ENCODE results near the gene ARPC4.
"Not testable (repeated sequence)": the region's sequence is repeated elsewhere in the genome, so short reads cannot be mapped to it uniquely, and the experiment has no call there.

The ARPC4 gene

DNA sequence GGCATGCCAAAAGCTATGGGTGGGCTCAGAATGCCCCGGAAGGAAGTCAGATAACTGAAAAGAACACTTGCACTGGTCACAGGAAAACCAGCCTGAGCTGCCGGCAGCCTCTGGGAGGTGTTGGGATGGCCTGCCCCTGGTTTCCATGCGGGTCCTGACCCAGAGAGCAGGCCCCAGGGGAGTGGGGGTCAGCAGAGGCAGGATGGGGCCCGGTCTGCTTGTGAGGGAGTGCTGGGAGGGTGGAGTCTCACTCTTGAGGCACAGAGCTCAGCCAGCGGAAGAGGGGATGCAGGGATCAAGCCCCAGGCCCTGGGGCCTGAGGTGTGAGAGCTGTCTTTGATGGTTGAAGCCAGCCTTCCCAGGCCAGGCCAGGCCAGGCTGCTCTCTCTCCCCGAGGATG lies 53.3 kb downstream of the ARPC4 start:
- no peak overlapping the region for H3K9ac ChIP-seq (ENCODE audit: low read depth, low read length)
- no peak overlapping the region for H3K27ac ChIP-seq (ENCODE audit: low read depth, low read length)
- H3K9me3 ChIP-seq (ENCODE audit: insufficient read depth, low read depth, low read length) = no peaks in the 10 kb centered on the region
- H3K36me3 ChIP-seq (ENCODE audit: insufficient read depth, low read length) = peaks cover 7% of the 10 kb centered on the region
- no peaks in the 10 kb centered on the region for H3K27me3 ChIP-seq (ENCODE audit: insufficient read depth, low read length)
- WGBS = 91% methylated on average over 6 of the region's 6 CpGs
- no peak overlapping the region for H3K4me3 ChIP-seq (ENCODE audit: low read length)
- no peaks in the 10 kb centered on the region for H3K4me1 ChIP-seq (ENCODE audit: insufficient read depth, low read length)

GRCh38 chr3:9846931-9847488 lies 54.1 kb downstream of the ARPC4 start:
- Histone ChIP-seq H3K27ac (ENCODE audit: low read depth, low read length) (no peak overlapping the region), H3K9me3 (ENCODE audit: insufficient read depth, low read depth, low read length) (no peaks in the 10 kb centered on the region), H3K4me1 (ENCODE audit: insufficient read depth, low read length) (no peaks in the 10 kb centered on the region), H3K36me3 (ENCODE audit: insufficient read depth, low read length) (no peaks in the 10 kb centered on the region), H3K27me3 (ENCODE audit: insufficient read depth, low read length) (no peaks in the 10 kb centered on the region), H3K9ac (ENCODE audit: low read depth, low read length) (no peak overlapping the region), H3K4me3 (ENCODE audit: low read length) (no peak overlapping the region)
- WGBS = 95% methylated on average over 6 of the region's 6 CpGs

GRCh38 chr3:9847870-9848269 lies 55.0 kb downstream of the ARPC4 start:
- WGBS = 55% methylated on average over 6 of the region's 9 CpGs
- H3K9ac ChIP-seq (ENCODE audit: low read depth, low read length); H3K4me1 ChIP-seq (ENCODE audit: insufficient read depth, low read length): not testable (repeated sequence)

GRCh38 chr3:9848860-9849259 lies 56.0 kb downstream of the ARPC4 start:
- 45% methylated on average over 4 of the region's 4 CpGs for WGBS
- H3K36me3 ChIP-seq (ENCODE audit: insufficient read depth, low read length); H3K9me3 ChIP-seq (ENCODE audit: insufficient read depth, low read depth, low read length); H3K4me1 ChIP-seq (ENCODE audit: insufficient read depth, low read length); H3K27me3 ChIP-seq (ENCODE audit: insufficient read depth, low read length); H3K9ac ChIP-seq (ENCODE audit: low read depth, low read length); H3K27ac ChIP-seq (ENCODE audit: low read depth, low read length); H3K4me3 ChIP-seq (ENCODE audit: low read length): not testable (repeated sequence)

More at GRCh38 chr3:9847870-9848269, 55.0 kb downstream of the ARPC4 start:
- H3K36me3 ChIP-seq (ENCODE audit: insufficient read depth, low read length); H3K27me3 ChIP-seq (ENCODE audit: insufficient read depth, low read length); H3K9me3 ChIP-seq (ENCODE audit: insufficient read depth, low read depth, low read length); H3K4me3 ChIP-seq (ENCODE audit: low read length); H3K27ac ChIP-seq (ENCODE audit: low read depth, low read length): not testable (repeated sequence)

DNA sequence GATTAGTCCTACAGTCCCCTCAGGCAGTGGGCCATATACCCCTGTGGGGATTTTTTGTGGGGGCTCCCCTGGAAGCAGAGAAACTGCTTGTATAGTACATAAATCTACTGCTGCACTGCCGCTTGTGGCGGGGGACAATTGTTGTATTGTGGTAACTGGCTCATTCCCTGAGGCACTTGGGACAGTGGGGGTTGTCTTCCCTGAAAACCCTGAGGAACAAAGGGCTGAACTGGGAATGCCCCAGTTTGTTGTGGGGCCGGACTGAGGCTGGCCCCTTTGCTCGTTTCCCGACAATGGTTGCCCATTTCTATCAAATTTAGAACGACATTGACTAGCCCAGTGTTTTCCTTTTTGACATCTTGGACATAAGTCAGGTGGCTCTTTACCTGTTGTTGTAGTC lies 58.5 kb downstream of the ARPC4 start:
- H3K4me3 ChIP-seq (ENCODE audit: low read length); H3K27ac ChIP-seq (ENCODE audit: low read depth, low read length); H3K9me3 ChIP-seq (ENCODE audit: insufficient read depth, low read depth, low read length); H3K27me3 ChIP-seq (ENCODE audit: insufficient read depth, low read length); H3K36me3 ChIP-seq (ENCODE audit: insufficient read depth, low read length); H3K9ac ChIP-seq (ENCODE audit: low read depth, low read length); H3K4me1 ChIP-seq (ENCODE audit: insufficient read depth, low read length): not testable (repeated sequence)
- WGBS = 77% methylated on average over 6 of the region's 6 CpGs

DNA sequence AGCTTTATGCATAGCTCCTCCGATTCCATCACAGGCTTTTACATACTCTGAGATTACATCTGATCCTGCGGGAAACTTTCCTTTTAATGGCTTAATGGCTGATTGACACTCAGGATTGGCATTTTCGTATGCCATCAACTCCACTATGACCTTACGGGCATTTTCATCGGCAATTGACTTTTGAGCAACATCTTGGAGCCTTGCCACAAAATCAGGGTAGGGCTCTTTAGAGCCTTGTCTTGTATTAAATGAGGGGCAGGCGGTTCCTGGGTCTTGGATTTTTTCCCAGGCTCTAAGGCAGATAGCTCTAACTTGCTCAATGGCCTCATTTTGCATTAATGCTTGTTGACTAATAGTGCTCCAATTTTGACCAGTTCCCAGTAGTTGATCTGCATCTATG lies 59.0 kb downstream of the ARPC4 start:
- not testable (repeated sequence) for H3K4me1 ChIP-seq (ENCODE audit: insufficient read depth, low read length); H3K27me3 ChIP-seq (ENCODE audit: insufficient read depth, low read length)
- 96% methylated on average over 6 of the region's 6 CpGs for WGBS

GRCh38 chr3:9852528-9852927 lies 59.6 kb downstream of the ARPC4 start:
- Histone ChIP-seq H3K9ac (ENCODE audit: low read depth, low read length) (no peak overlapping the region), H3K4me3 (ENCODE audit: low read length) (no peak overlapping the region), H3K36me3 (ENCODE audit: insufficient read depth, low read length) (no peaks in the 10 kb centered on the region), H3K27ac (ENCODE audit: low read depth, low read length) (no peak overlapping the region), H3K4me1 (ENCODE audit: insufficient read depth, low read length) (0 out of 2 replicates have a peak, but pooled peaks cover 4% of the 10 kb centered on the region), H3K9me3 (ENCODE audit: insufficient read depth, low read depth, low read length) (no peaks in the 10 kb centered on the region), H3K27me3 (ENCODE audit: insufficient read depth, low read length) (no peaks in the 10 kb centered on the region)
- WGBS = 96% methylated on average over 5 of the region's 6 CpGs

More for the DNA sequence above, 59.0 kb downstream of the ARPC4 start:
- not testable (repeated sequence) for H3K27ac ChIP-seq (ENCODE audit: low read depth, low read length); H3K9ac ChIP-seq (ENCODE audit: low read depth, low read length); H3K9me3 ChIP-seq (ENCODE audit: insufficient read depth, low read depth, low read length); H3K4me3 ChIP-seq (ENCODE audit: low read length); H3K36me3 ChIP-seq (ENCODE audit: insufficient read depth, low read length)

DNA sequence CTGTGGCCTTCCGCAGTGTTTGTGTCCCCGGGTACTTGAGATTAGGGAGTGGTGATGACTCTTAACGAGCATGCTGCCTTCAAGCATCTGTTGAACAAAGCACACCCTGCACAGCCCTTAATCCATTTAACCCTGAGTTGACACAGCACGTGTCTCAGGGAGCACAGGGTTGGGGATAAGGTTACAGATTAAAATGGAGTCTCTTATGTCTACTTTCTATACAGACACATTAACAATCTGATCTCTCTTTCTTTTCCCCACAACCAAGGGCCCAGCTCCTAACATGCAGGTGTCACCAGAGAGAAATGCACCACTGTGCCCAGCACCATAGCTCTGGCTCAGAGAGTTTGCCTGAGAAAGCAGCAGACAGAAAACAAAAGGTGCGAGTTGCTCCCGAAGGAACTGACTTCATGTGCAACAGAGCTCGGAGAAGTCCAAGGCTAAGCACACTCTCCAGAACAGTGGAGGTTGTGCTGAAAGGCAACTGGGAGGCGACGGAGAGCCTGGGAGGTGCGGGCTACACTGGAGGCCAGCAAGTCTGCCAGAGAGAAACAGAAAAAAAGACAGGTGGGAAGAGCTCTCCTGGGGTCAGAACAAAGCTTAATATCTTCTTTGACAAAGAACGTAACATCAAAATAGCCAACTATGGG lies 61.5 kb downstream of the ARPC4 start:
- H3K27me3 ChIP-seq (ENCODE audit: insufficient read depth, low read length); H3K27ac ChIP-seq (ENCODE audit: low read depth, low read length); H3K4me3 ChIP-seq (ENCODE audit: low read length); H3K9me3 ChIP-seq (ENCODE audit: insufficient read depth, low read depth, low read length); H3K36me3 ChIP-seq (ENCODE audit: insufficient read depth, low read length); H3K9ac ChIP-seq (ENCODE audit: low read depth, low read length); H3K4me1 ChIP-seq (ENCODE audit: insufficient read depth, low read length): not testable (repeated sequence)
- 80% methylated on average over 10 of the region's 11 CpGs for WGBS

GRCh38 chr3:9855594-9855993 lies 62.7 kb downstream of the ARPC4 start:
- Histone ChIP-seq H3K36me3 (ENCODE audit: insufficient read depth, low read length) (no peaks in the 10 kb centered on the region), H3K27ac (ENCODE audit: low read depth, low read length) (no peak overlapping the region), H3K4me3 (ENCODE audit: low read length) (no peak overlapping the region), H3K9me3 (ENCODE audit: insufficient read depth, low read depth, low read length) (no peaks in the 10 kb centered on the region), H3K27me3 (ENCODE audit: insufficient read depth, low read length) (no peaks in the 10 kb centered on the region), H3K9ac (ENCODE audit: low read depth, low read length) (no peak overlapping the region), H3K4me1 (ENCODE audit: insufficient read depth, low read length) (0 out of 2 replicates have a peak, but pooled peaks cover 4% of the 10 kb centered on the region)
- 94% methylated on average over 3 of the region's 3 CpGs for WGBS
